NT2/D1 (cell line): Measurements from ENCODE around the gene TIAM2.
"Not testable (repeated sequence)": the region's sequence is repeated elsewhere in the genome, so short reads cannot be mapped to it uniquely, and the experiment has no call there.

Experiments
- DNase-seq: peaks from one replicate; pipeline ENCODE4 v3.0.0-alpha.2; 2011; ENCODE audit warnings: low read depth, low spot score
- H3K27me3 ChIP-seq: 2 replicates; pipeline ENCODE4 v1.6.0; 2011; ENCODE audit warnings: mild to moderate bottlenecking; ENCODE audit not compliant: insufficient read length, insufficient read depth
- H3K36me3 ChIP-seq: 2 replicates; pipeline ENCODE4 v1.6.1; 2011; ENCODE audit warnings: mild to moderate bottlenecking, low read length, mixed read lengths; ENCODE audit not compliant: insufficient read depth, insufficient read length
- H3K4me1 ChIP-seq: 2 replicates; pipeline ENCODE4 v1.5.1; 2011; ENCODE audit not compliant: insufficient read depth, insufficient read length
- H3K4me3 ChIP-seq: 2 replicates; pipeline ENCODE4 v1.5.1; 2011; ENCODE audit warnings: low read depth; ENCODE audit not compliant: insufficient read length
- H3K9ac ChIP-seq: 2 replicates; pipeline ENCODE4 v1.6.0; 2011; ENCODE audit warnings: low read depth; ENCODE audit not compliant: insufficient read length
- H3K9me3 ChIP-seq: 2 replicates; pipeline ENCODE4 v1.5.1; 2011; ENCODE audit warnings: mild to moderate bottlenecking, low read length; ENCODE audit not compliant: insufficient read depth
- SUZ12 ChIP-seq: IDR thresholded peaks from 2 replicates; pipeline ENCODE4 v1.6.1; 2011; ENCODE audit not compliant: insufficient read length, insufficient read depth; ENCODE audit errors: extremely low read depth
- YY1 ChIP-seq: IDR thresholded peaks from 2 replicates; pipeline ENCODE4 v1.6.1; 2011; ENCODE audit not compliant: insufficient read length, insufficient read depth
- ZNF274 ChIP-seq: IDR thresholded peaks from 2 replicates; pipeline ENCODE4 v1.6.1; 2011; ENCODE audit warnings: mild to moderate bottlenecking, low read depth, low read length

Gene TIAM2

GRCh38 chr6:155221086-155221485 lies 226.0 kb downstream of the TIAM2 start:
- Histone ChIP-seq H3K4me1 (no peaks in the 10 kb centered on the region), H3K9ac (no peak overlapping the region)
- no peak for DNase-seq

GRCh38 chr6:155222506-155222905 lies 227.4 kb downstream of the TIAM2 start:
- Histone ChIP-seq H3K4me3 (no peak overlapping the region), H3K4me1 (no peaks in the 10 kb centered on the region), H3K27me3 (no peaks in the 10 kb centered on the region), H3K9ac (no peak overlapping the region), H3K36me3 (peaks cover 23% of the 10 kb centered on the region), H3K9me3 (no peaks in the 10 kb centered on the region)
- DNase-seq, result no peak
- TF ChIP-seq SUZ12 (no peak), YY1 (no peak), ZNF274 (no peak)

More at GRCh38 chr6:155221086-155221485, 226.0 kb downstream of the TIAM2 start:
- Histone ChIP-seq H3K27me3 (no peaks in the 10 kb centered on the region), H3K9me3 (no peaks in the 10 kb centered on the region), H3K4me3 (no peak overlapping the region), H3K36me3 (peaks cover 22% of the 10 kb centered on the region)
- TF ChIP-seq YY1 (no peak), SUZ12 (no peak), ZNF274 (no peak)

- no peak overlapping the region for H3K9ac ChIP-seq
- no peak overlapping the region for H3K4me3 ChIP-seq
- peaks cover 18% of the 10 kb centered on the region for H3K36me3 ChIP-seq
- H3K27me3 ChIP-seq, result no peaks in the 10 kb centered on the region
- no peaks in the 10 kb centered on the region; the same call in 1 of the 2 replicates for H3K9me3 ChIP-seq
- DNase-seq, result no peak
- no peak for TF ChIP-seq YY1
- no peak for TF ChIP-seq ZNF274
- no peak for TF ChIP-seq SUZ12
- no peaks in the 10 kb centered on the region for H3K4me1 ChIP-seq
These were observed 228.7 kb downstream of the TIAM2 start for GRCh38 chr6:155223646-155224451.

GRCh38 chr6:155224618-155225017 lies 229.5 kb downstream of the TIAM2 start:
- Histone ChIP-seq H3K36me3 (peaks cover 18% of the 10 kb centered on the region), H3K9ac (no peak overlapping the region), H3K9me3 (no peaks in the 10 kb centered on the region; the same call in 1 of the 2 replicates), H3K27me3 (no peaks in the 10 kb centered on the region), H3K4me3 (no peak overlapping the region), H3K4me1 (no peaks in the 10 kb centered on the region)
- no peak for DNase-seq
- no peak for TF ChIP-seq YY1
- TF ChIP-seq ZNF274, result no peak
- TF ChIP-seq SUZ12, result no peak

GRCh38 chr6:155227046-155227445 lies 231.9 kb downstream of the TIAM2 start:
- Histone ChIP-seq H3K9me3 (no peaks in the 10 kb centered on the region; the same call in 1 of the 2 replicates), H3K27me3 (no peaks in the 10 kb centered on the region), H3K36me3 (peaks cover 14% of the 10 kb centered on the region), H3K4me3 (no peak overlapping the region), H3K4me1 (no peaks in the 10 kb centered on the region), H3K9ac (no peak overlapping the region)
- no peak for DNase-seq
- TF ChIP-seq YY1, result no peak
- TF ChIP-seq SUZ12, result no peak
- TF ChIP-seq ZNF274, result no peak

GRCh38 chr6:155228546-155229166 lies 233.5 kb downstream of the TIAM2 start:
- DNase-seq, result no peak
- Histone ChIP-seq H3K9me3 (no peaks in the 10 kb centered on the region; the same call in 1 of the 2 replicates), H3K36me3 (peaks cover 14% of the 10 kb centered on the region), H3K27me3 (no peaks in the 10 kb centered on the region), H3K9ac (no peak overlapping the region), H3K4me3 (no peak overlapping the region), H3K4me1 (no peaks in the 10 kb centered on the region)
- TF ChIP-seq YY1 (no peak), ZNF274 (no peak)

GRCh38 chr6:155230975-155231374 lies 235.9 kb downstream of the TIAM2 start:
- not testable (repeated sequence) for H3K4me3 ChIP-seq, H3K9ac ChIP-seq, DNase-seq, H3K4me1 ChIP-seq, H3K9me3 ChIP-seq, H3K27me3 ChIP-seq
- peaks cover 10% of the 10 kb centered on the region for H3K36me3 ChIP-seq
